ENCODE data around the gene VOPP1. TPM values are rescaled to one million over a fixed set of nuclear protein-coding genes. Genes with fewer than 3 reads are reported as not detected.

Gene VOPP1
- total RNA-seq, 1 experiment from 2014 or later, result 30.3 TPM

DNA sequence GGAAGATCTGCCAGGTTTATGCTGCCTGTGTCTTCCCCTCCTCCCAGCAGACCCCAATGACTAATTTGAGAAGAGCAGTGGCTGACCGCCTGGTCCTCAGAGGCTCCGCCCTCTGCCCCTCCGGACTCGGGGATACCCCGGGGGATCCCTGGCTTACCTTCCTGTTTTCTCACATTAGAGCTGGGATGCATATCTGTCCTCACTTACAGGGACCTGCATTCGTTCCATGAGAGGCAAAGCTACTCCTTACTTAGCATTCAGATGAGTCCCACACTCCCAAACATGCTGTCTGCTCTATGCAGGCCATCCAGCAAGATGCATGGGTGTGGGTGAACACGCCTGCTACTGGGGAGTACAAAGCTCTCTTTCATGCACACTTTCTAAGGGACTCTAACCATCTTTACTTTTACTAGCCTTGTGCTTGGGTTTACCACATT is 24.0 kb downstream of the VOPP1 start:
- Histone ChIP-seq H3K4me1 (ENCODE audit: control insufficient read depth in 1 of 2, insufficient read depth in 2 of 2, low read length in 2 of 2) (peaks cover 29 to 52% of the 10 kb centered on the region in 2 experiments), H2AFZ (ENCODE audit: low read depth, low read length, poor library complexity, severe bottlenecking) (no peak overlapping the region), H3K27me3 (ENCODE audit: insufficient read depth, low read length) (no peaks in the 10 kb centered on the region), H3K79me2 (ENCODE audit: insufficient read depth, low read length) (peaks cover 22% of the 10 kb centered on the region; the same call in 1 of the 2 replicates), H3K36me3 (ENCODE audit: control insufficient read depth in 1 of 2, insufficient read depth in 2 of 2, low read length in 2 of 2) (no peaks in the 10 kb centered on the region), H3K4me2 (ENCODE audit: low read length) (no peak overlapping the region), H3K9ac (ENCODE audit: low read length) (no peak overlapping the region), H3K9me2 (ENCODE audit: insufficient read depth) (no peaks in the 10 kb centered on the region), H3K9me3 (ENCODE audit: control insufficient read depth in 1 of 2, insufficient read depth in 1 of 2, low read depth in 1 of 2, low read length in 2 of 2) (no peaks in the 10 kb centered on the region), H3K27ac (ENCODE audit: low read depth, low read length) (no peak overlapping the region), H4K20me1 (ENCODE audit: insufficient read depth) (no peaks in the 10 kb centered on the region), H3K4me3 (replicated peaks in 1 of 2; ENCODE audit: low read depth in 1 of 2, low read length in 2 of 2) (no peak overlapping the region)
- no peak for DNase-seq (ENCODE audit: low read depth, low spot score)
- no peak for ATAC-seq
- POLR2A ChIA-PET, result no interaction called here
- CTCF ChIA-PET, result no interaction called here
- RAD21 ChIA-PET (ENCODE audit: low non-redundant PET in 1 of 2, low total read pairs in 2 of 2, uncharacterized antibody in 2 of 2, unreplicated experiment in 2 of 2), result no interaction called here
- TF ChIP-seq ELF1 (IDR thresholded peaks at IDR 0.05; ENCODE audit: borderline replicate concordance, low read depth) (no peak), ZNF274 (IDR thresholded peaks at IDR 0.05; ENCODE audit: low read depth, low read length) (no peak), FOSL1 (IDR thresholded peaks at IDR 0.05; ENCODE audit: low read depth) (no peak), JUND (IDR thresholded peaks at IDR 0.05) (no peak), EGR1 (IDR thresholded peaks at IDR 0.05; ENCODE audit: low read depth) (no peak), POLR2A (IDR thresholded peaks at IDR 0.05; ENCODE audit: borderline replicate concordance, extremely low read depth, insufficient read depth, insufficient read length) (no peak), EZH2phosphoT487 (IDR thresholded peaks at IDR 0.05; ENCODE audit: borderline replicate concordance) (no peak)
- TF ChIP-seq, protein P1, sequence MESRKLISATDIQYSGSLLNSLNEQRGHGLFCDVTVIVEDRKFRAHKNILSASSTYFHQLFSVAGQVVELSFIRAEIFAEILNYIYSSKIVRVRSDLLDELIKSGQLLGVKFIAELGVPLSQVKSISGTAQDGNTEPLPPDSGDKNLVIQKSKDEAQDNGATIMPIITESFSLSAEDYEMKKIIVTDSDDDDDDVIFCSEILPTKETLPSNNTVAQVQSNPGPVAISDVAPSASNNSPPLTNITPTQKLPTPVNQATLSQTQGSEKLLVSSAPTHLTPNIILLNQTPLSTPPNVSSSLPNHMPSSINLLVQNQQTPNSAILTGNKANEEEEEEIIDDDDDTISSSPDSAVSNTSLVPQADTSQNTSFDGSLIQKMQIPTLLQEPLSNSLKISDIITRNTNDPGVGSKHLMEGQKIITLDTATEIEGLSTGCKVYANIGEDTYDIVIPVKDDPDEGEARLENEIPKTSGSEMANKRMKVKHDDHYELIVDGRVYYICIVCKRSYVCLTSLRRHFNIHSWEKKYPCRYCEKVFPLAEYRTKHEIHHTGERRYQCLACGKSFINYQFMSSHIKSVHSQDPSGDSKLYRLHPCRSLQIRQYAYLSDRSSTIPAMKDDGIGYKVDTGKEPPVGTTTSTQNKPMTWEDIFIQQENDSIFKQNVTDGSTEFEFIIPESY (IDR thresholded peaks at IDR 0.05; ENCODE audit: extremely low read depth, insufficient replicate concordance, low read length), result no peak
- TF ChIP-seq, protein P2, sequence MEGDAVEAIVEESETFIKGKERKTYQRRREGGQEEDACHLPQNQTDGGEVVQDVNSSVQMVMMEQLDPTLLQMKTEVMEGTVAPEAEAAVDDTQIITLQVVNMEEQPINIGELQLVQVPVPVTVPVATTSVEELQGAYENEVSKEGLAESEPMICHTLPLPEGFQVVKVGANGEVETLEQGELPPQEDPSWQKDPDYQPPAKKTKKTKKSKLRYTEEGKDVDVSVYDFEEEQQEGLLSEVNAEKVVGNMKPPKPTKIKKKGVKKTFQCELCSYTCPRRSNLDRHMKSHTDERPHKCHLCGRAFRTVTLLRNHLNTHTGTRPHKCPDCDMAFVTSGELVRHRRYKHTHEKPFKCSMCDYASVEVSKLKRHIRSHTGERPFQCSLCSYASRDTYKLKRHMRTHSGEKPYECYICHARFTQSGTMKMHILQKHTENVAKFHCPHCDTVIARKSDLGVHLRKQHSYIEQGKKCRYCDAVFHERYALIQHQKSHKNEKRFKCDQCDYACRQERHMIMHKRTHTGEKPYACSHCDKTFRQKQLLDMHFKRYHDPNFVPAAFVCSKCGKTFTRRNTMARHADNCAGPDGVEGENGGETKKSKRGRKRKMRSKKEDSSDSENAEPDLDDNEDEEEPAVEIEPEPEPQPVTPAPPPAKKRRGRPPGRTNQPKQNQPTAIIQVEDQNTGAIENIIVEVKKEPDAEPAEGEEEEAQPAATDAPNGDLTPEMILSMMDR (IDR thresholded peaks at IDR 0.05 in 2 of 3, conservative IDR thresholded peaks at IDR 0.05 in 1 of 3; ENCODE audit: borderline replicate concordance in 1 of 3, insufficient read depth in 1 of 3, low read depth in 2 of 3, low read length in 2 of 3), result no peak
- no TSS peak for BruUV-seq (replicated peaks)
- intact Hi-C loops (cut with micrococcal nuclease), result no loop called here

Data from HCT116 (cell line).